Measurements from ENCODE around the gene MEFV. TPM values are rescaled to one million over a fixed set of nuclear protein-coding genes. Genes with fewer than 3 reads are reported as not detected.

The MEFV gene
- total RNA-seq, 1 experiment from 2014 or later = 0.46 TPM

GRCh38 chr16:3305109-3306068 is 49.0 kb upstream of the MEFV start, which contains the start of the genes TIGD7 and ZNF75A:
TIGD7 (minus strand) TSS chr16:3305430; CDS start chr16:3300614, 4,816 bp downstream.
ZNF75A (plus strand) TSS chr16:3305497; CDS start chr16:3308429, 2,932 bp downstream.
- TF ChIP-seq SIN3A (IDR thresholded peaks at IDR 0.05; ENCODE audit: borderline replicate concordance, insufficient read depth, low read depth, low read length) (no peak; the same call in 1 of the 2 replicates), TCF7L2 (IDR thresholded peaks at IDR 0.05; ENCODE audit: low read depth, low read length) (peak; percentile 55; the same call in 1 of the 2 replicates), POLR2AphosphoS5 (IDR thresholded peaks at IDR 0.05; ENCODE audit: low read depth, low read length) (peak; percentile 94)
- H3K4me3 ChIP-seq (ENCODE audit: low read depth in 2 of 2, low read length in 2 of 2) = peak within 1 kb of the TSS; percentile 63 to 72
- peaks cover 61% of the 10 kb centered on the region for H3K9me3 ChIP-seq (ENCODE audit: control insufficient read depth, insufficient read depth, low read depth, low read length)
- H3K4me1 ChIP-seq (ENCODE audit: control insufficient read depth, insufficient read depth, low read length) = no peaks in the 10 kb centered on the region; the same call in 1 of the 2 replicates
- DNase-seq (ENCODE audit: low read depth, low spot score) = peak; percentile 46
- in situ Hi-C loops (cut with HindIII; ENCODE audit: low pct_unique_long_range_greater_than_20kb, low sequenced_read_pairs) = no loop called here
- intact Hi-C loops (cut with micrococcal nuclease; ENCODE audit: unreplicated experiment) = no loop called here
- H3K27me3 ChIP-seq (ENCODE audit: control insufficient read depth, insufficient read depth, low read length) = no peaks in the 10 kb centered on the region
- POLR2A ChIA-PET = no interaction called here
- H3K27ac ChIP-seq (ENCODE audit: low read length) = peak within 1 kb of the TSS; percentile 89
- CTCF ChIA-PET = no interaction called here
- no TSS peak for BruUV-seq (replicated peaks)
- ATAC-seq = peak; percentile 100
- H3K36me3 ChIP-seq (ENCODE audit: control insufficient read depth, insufficient read depth, low read length) = no peaks in the 10 kb centered on the region

DNA sequence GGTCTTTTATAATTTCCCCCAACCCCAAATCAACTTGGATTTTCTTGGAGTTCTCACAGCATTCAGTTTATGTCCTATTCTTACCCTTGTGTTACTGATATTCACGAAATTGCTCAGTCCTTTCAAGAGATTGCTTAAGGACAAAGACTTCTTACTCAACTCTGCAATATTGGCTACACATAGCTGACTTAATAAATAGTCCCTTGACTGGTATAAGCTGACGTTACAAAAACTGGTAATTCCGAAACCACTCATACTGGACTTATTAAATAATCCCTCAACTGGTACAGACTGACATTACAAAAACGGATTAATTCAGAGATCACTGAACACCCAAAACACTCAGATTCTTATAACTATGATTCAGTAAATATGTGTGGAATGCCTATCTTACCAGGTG is 47.9 kb upstream of the MEFV start:
- peak overlapping the region; percentile 89 for H3K27ac ChIP-seq (ENCODE audit: low read length)
- intact Hi-C loops (cut with micrococcal nuclease; ENCODE audit: unreplicated experiment) (no loop called here), in situ Hi-C loops (cut with HindIII; ENCODE audit: low pct_unique_long_range_greater_than_20kb, low sequenced_read_pairs) (no loop called here)
- H3K4me1 ChIP-seq (ENCODE audit: control insufficient read depth, insufficient read depth, low read length) = no peaks in the 10 kb centered on the region; the same call in 1 of the 2 replicates
- peak overlapping the region; percentile 63 to 72 for H3K4me3 ChIP-seq (ENCODE audit: low read depth in 2 of 2, low read length in 2 of 2)
- no peaks in the 10 kb centered on the region for H3K36me3 ChIP-seq (ENCODE audit: control insufficient read depth, insufficient read depth, low read length)
- CTCF ChIA-PET = no interaction called here
- DNase-seq (ENCODE audit: low read depth, low spot score) (no peak), ATAC-seq (no peak)
- BruUV-seq (replicated peaks) = no TSS peak
- no peaks in the 10 kb centered on the region for H3K27me3 ChIP-seq (ENCODE audit: control insufficient read depth, insufficient read depth, low read length)
- H3K9me3 ChIP-seq (ENCODE audit: control insufficient read depth, insufficient read depth, low read depth, low read length) = peaks cover 68% of the 10 kb centered on the region
- POLR2A ChIA-PET = no interaction called here
- TF ChIP-seq, protein P1, sequence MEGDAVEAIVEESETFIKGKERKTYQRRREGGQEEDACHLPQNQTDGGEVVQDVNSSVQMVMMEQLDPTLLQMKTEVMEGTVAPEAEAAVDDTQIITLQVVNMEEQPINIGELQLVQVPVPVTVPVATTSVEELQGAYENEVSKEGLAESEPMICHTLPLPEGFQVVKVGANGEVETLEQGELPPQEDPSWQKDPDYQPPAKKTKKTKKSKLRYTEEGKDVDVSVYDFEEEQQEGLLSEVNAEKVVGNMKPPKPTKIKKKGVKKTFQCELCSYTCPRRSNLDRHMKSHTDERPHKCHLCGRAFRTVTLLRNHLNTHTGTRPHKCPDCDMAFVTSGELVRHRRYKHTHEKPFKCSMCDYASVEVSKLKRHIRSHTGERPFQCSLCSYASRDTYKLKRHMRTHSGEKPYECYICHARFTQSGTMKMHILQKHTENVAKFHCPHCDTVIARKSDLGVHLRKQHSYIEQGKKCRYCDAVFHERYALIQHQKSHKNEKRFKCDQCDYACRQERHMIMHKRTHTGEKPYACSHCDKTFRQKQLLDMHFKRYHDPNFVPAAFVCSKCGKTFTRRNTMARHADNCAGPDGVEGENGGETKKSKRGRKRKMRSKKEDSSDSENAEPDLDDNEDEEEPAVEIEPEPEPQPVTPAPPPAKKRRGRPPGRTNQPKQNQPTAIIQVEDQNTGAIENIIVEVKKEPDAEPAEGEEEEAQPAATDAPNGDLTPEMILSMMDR (IDR thresholded peaks at IDR 0.05) = no peak
- TF ChIP-seq POLR2AphosphoS5 (IDR thresholded peaks at IDR 0.05; ENCODE audit: low read depth, low read length) (no peak), REST (IDR thresholded peaks at IDR 0.05; ENCODE audit: insufficient read depth in 1 of 2, low read depth in 2 of 2, low read length in 1 of 2) (no peak), SIN3A (IDR thresholded peaks at IDR 0.05; ENCODE audit: borderline replicate concordance, insufficient read depth, low read depth, low read length) (no peak), TCF7L2 (IDR thresholded peaks at IDR 0.05; ENCODE audit: low read depth, low read length) (no peak)
